Gastroesophageal sphincter (tissue), 4 donors: Measurements from ENCODE around the gene SLC12A6. TPM values are rescaled to one million over a fixed set of nuclear protein-coding genes. Genes with fewer than 3 reads are reported as not detected.

Experiments
- ATAC-seq: fragments of 150-250 bp; one replicate; pipeline ENCODE4 v1.9.1; 2016; ENCODE audit warnings: mild to moderate bottlenecking, moderate library complexity
- H3K27ac ChIP-seq, 4 donors: fragments of 200-600 bp; sonication (generic) in 3 of 4; 1 replicate in 3 of 4; 2 replicates in 1 of 4; pipeline ENCODE4 v1.5.1; 2016 to 2019
- H3K27me3 ChIP-seq: fragments of 200-600 bp; sonication (generic); one replicate; pipeline ENCODE4 v1.5.1; 2019
- H3K36me3 ChIP-seq, 2 donors: fragments of 200-600 bp; sonication (generic); one replicate each; pipeline ENCODE4 v1.5.1; 2019; ENCODE audit warnings: control low read depth in 1 of 2
- H3K4me1 ChIP-seq, 3 donors: fragments of 200-600 bp; sonication (generic); 1 replicate in 2 of 3; 2 replicates in 1 of 3; pipeline ENCODE4 v1.5.1; 2016 to 2019; ENCODE audit warnings: control low read depth in 2 of 3
- H3K4me3 ChIP-seq, 2 donors: fragments of 200-600 bp; sonication (generic); one replicate each; pipeline ENCODE4 v1.5.1; 2019; ENCODE audit warnings: mild to moderate bottlenecking in 1 of 2, moderate library complexity in 1 of 2
- H3K9me3 ChIP-seq, 3 donors: fragments of 200-600 bp; sonication (generic); one replicate each; pipeline ENCODE4 v1.5.1; 2017 to 2019; ENCODE audit warnings: control low read depth in 2 of 3
- EP300 ChIP-seq: sonication (generic); formaldehyde crosslinking; IDR thresholded peaks from one replicate; pipeline ENCODE4 v1.6.1; 2017; ENCODE audit warnings: antibody characterized with exemption, mild to moderate bottlenecking
- POLR2A ChIP-seq, 2 donors: fragments of 450-650 bp; IDR thresholded peaks; one replicate each; pipeline ENCODE4 v1.6.1; 2017; ENCODE audit warnings: antibody characterized with exemption in 2 of 2, mild to moderate bottlenecking in 2 of 2, moderate library complexity in 1 of 2
- POLR2AphosphoS5 ChIP-seq: sonication (generic); formaldehyde crosslinking; IDR thresholded peaks from one replicate; pipeline ENCODE4 v1.6.1; 2017; ENCODE audit warnings: antibody characterized with exemption
- WGBS, 2 donors: methylation state at CpG; one replicate each; pipeline ENCODE4 v1.1.5; 2018; ENCODE audit warnings: low coverage in 1 of 2; 5-methylcytosine and 5-hydroxymethylcytosine counted together
- total RNA-seq, 4 donors: library from RNA; depleted of rRNA; stranded (reverse); fragments of >200 nt; gene quantifications; one replicate each; pipeline ENCODE4 v1.1.0, GENCODE V29; 2016
- TF ChIP-seq, protein P1 (sequence below), 4 experiments: fragments of 200-600 bp in 2 of 4; fragments of 450-650 bp in 2 of 4; sonication (generic) in 1 of 4; IDR thresholded peaks; one replicate each; pipeline ENCODE4 v1.5.1; 2017 to 2019; ENCODE audit warnings: antibody characterized with exemption in 4 of 4, mild to moderate bottlenecking in 2 of 4, moderate library complexity in 2 of 4

The SLC12A6 gene
- total RNA-seq, 4 donors from 2014 or later, result 12.0 to 19.0 (median 15.7) TPM

DNA sequence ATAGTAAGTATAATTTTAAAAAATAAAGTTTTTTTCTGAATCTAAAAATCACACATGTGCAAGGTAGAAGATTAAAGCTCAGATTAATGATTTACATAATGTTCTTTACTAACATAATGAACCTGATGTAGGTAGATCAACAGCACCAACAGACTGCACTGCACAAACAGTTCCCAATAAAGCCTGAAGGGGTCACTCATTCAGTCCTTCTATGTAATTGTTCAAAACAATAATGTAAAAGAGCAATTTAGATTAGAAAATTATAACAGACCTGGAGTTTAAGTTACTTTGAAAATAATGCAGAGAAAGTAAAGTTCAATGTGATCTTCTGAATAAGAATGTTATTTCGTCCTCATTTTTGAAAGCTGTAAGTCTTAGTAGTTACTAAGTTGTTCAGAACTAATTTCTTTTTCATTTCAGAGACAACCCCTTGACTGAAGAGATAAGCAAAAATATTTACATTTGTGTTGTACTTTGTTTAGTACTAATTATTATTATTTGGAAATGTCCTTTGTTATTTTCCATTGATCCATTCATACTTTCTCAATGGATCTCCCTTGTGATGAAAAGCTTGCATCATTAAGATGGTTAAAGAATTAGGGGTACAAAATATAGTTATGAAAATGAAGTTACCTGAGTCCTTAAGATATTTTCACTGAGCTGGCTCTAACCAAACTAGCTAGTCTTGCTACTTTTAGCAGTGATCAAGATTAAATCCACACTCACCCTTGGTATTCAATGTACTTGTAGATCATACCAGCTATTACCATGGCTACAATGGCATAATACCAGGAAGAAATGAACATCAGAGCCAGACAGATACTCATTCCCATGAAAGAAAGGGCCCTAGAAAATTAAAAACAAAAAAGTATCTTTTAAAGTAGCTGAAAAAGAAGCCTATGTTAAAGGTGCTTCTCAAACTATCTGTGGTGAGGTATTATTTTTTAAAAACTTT lies 95.9 kb downstream of the SLC12A6 start:
- Histone ChIP-seq H3K27ac (no peak overlapping the region), H3K9me3 (no peaks in the 10 kb centered on the region), H3K4me3 (no peak overlapping the region), H3K36me3 (peaks cover 0 to 86% of the 10 kb centered on the region in 2 donors), H3K4me1 (no peaks in the 10 kb centered on the region), H3K27me3 (no peaks in the 10 kb centered on the region)
- WGBS, 2 donors, result 59 to 63% methylated on average over 1 of the region's 1 CpG
- TF ChIP-seq, protein P1, sequence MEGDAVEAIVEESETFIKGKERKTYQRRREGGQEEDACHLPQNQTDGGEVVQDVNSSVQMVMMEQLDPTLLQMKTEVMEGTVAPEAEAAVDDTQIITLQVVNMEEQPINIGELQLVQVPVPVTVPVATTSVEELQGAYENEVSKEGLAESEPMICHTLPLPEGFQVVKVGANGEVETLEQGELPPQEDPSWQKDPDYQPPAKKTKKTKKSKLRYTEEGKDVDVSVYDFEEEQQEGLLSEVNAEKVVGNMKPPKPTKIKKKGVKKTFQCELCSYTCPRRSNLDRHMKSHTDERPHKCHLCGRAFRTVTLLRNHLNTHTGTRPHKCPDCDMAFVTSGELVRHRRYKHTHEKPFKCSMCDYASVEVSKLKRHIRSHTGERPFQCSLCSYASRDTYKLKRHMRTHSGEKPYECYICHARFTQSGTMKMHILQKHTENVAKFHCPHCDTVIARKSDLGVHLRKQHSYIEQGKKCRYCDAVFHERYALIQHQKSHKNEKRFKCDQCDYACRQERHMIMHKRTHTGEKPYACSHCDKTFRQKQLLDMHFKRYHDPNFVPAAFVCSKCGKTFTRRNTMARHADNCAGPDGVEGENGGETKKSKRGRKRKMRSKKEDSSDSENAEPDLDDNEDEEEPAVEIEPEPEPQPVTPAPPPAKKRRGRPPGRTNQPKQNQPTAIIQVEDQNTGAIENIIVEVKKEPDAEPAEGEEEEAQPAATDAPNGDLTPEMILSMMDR (IDR thresholded peaks at IDR 0.05), result peak; percentile 53 to 64 (median 60)
- TF ChIP-seq POLR2A (IDR thresholded peaks at IDR 0.05) (no peak), POLR2AphosphoS5 (no peak), EP300 (no peak)
- ATAC-seq, result no peak

DNA sequence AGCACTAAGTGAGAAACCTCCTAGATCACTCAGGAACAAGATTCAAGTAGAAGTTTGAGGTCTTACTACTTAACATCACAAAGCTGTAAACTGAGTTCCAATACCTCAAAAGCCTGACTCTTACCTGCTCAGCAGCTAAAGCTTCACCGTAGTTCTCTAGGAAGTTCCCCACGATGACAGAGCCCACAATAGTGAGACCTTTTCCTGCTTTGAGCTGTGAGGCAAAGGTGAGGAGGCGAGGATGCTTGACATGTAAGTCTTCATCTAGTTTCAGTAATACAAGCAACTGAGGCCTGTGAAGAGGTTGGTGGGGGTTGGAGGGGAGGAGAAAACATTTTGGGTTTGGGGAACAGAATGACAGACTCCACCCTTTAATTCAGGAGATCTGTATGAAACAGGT lies 97.0 kb downstream of the SLC12A6 start:
- H3K4me1 ChIP-seq, result no peaks in the 10 kb centered on the region
- H3K27ac ChIP-seq, result no peak overlapping the region
- peaks cover 0 to 92% of the 10 kb centered on the region in 2 donors for H3K36me3 ChIP-seq
- H3K27me3 ChIP-seq, result no peaks in the 10 kb centered on the region
- no peak for TF ChIP-seq EP300
- TF ChIP-seq POLR2A (IDR thresholded peaks at IDR 0.05), result no peak
- no peak for TF ChIP-seq POLR2AphosphoS5
- TF ChIP-seq, protein P1 (IDR thresholded peaks at IDR 0.05), result no peak
- no peak for ATAC-seq
- H3K4me3 ChIP-seq, result no peak overlapping the region
- H3K9me3 ChIP-seq, result no peaks in the 10 kb centered on the region
- 90% methylated on average over 2 to 3 of the region's 3 CpGs for WGBS, 2 donors

DNA sequence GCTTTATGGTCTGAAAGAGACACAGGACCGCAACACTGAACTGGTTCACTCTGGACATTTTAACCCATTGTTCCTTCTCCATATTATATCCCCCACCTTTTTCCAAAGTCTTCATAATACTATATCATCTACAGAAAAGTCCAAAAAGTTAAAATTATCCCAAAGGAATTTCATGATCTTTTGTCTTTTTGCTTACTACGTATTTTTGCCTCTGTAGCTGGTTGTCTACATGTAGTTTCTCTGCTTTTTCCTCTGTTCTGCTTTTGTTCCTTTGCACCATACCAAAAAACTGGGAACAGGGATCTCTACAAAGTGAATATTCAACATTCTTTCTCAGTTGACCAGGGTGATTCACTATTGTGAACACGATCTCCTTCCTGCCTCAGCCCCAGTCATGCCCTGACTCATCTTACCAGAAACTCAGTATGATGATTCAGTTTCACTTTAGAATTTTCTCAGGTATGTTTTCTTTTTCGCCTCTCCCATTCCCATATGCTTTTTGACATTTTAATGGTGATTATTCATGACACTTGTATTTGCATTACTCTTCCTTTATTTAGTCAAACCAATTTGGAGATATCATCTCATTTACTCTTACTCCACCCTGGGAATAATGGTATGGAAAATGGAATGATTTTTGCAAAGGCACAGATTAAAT lies 98.3 kb downstream of the SLC12A6 start:
- Histone ChIP-seq H3K27ac (no peak overlapping the region), H3K4me1 (no peaks in the 10 kb centered on the region), H3K4me3 (no peak overlapping the region), H3K27me3 (no peaks in the 10 kb centered on the region), H3K36me3 (peaks cover 0 to 92% of the 10 kb centered on the region in 2 donors), H3K9me3 (no peaks in the 10 kb centered on the region)
- TF ChIP-seq POLR2A (IDR thresholded peaks at IDR 0.05), result no peak
- TF ChIP-seq, protein P1 (IDR thresholded peaks at IDR 0.05), result no peak
- no peak for TF ChIP-seq POLR2AphosphoS5
- TF ChIP-seq EP300, result no peak
- ATAC-seq, result no peak
- WGBS, 2 donors, result 62 to 80% methylated on average over 3 to 4 of the region's 4 CpGs

DNA sequence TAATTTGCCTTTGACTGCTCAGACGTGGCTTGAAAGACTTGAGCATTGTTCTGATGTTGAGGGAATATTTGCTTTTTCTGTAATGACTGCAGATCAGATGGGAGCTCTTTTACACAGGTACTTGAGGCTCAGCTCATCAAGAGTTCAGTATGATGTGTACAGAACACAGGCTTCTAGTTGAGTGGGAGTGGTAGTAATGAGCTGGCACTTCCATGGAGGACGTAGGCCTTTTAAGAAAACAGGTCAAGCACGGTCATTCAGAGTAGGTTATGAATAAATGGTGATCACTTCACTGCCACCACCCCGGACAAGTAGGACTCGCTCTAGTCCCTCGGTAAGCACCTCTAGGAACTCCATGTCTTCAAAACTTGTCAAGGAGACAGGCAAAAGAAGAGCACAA lies 104.0 kb downstream of the SLC12A6 start:
- Histone ChIP-seq H3K4me3 (no peak overlapping the region), H3K4me1 (no peaks in the 10 kb centered on the region), H3K27me3 (no peaks in the 10 kb centered on the region), H3K9me3 (no peaks in the 10 kb centered on the region), H3K36me3 (peaks cover 0 to 100% of the 10 kb centered on the region in 2 donors), H3K27ac (no peak overlapping the region)
- TF ChIP-seq POLR2A (IDR thresholded peaks at IDR 0.05) (no peak), EP300 (no peak), POLR2AphosphoS5 (no peak)
- TF ChIP-seq, protein P1 (IDR thresholded peaks at IDR 0.05), result no peak
- no peak for ATAC-seq
- WGBS, 2 donors, result 75 to 85% methylated on average over 6 of the region's 6 CpGs
